Midbrain (tissue), 1 donor: ENCODE measurements around the gene LYPLAL1.
"Not testable (repeated sequence)": the region's sequence is repeated elsewhere in the genome, so short reads cannot be mapped to it uniquely, and the experiment has no call there.

Experiments
- DNase-seq: peaks from one replicate; lab custom pipeline; 2025; lab: John Stamatoyannopoulos, UW

The LYPLAL1 gene

DNA sequence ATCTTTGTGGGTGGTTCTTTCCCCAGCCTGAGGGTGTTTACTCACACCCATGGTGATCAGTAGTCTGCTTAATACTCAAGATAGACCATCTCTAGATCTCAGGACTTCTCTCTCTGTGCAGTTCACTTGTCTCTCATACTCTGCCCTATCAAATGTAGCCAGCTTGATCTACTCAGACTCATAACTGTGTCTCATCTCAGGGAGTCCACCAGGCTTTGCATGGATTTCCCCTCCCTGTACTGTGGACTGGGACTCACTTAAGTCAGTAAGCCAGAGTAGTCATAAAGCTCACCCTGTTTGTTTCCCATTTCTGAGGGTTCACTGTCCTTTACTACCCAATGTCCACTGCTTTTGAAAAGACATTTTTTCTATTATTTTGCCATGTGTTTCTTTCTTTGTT is 41.8 kb downstream of the LYPLAL1 start:
- no peak for DNase-seq

- no peak for DNase-seq
These were observed 47.3 kb downstream of the LYPLAL1 start for GRCh38 chr1:219220945-219221344.

DNA sequence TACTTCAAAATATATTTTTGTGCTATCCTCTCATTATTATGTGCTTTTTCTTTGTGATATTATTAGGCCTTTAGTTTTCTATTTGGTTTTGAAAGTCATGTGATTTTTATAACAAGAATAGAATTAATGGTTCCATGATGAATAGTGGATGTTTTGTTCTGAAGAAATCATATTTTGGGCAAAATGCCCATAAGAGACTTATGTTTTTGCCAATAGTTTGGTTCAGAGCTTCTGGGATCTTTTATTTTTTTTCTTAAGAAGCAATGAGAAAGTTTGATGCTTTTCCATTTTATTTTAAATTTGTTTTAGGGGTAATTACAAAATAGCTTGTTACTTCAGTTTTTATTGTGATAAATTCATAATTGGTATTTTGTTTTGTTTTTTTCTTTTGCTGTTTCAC is 49.8 kb downstream of the LYPLAL1 start:
- no peak for DNase-seq

GRCh38 chr1:219226196-219226595 is 52.5 kb downstream of the LYPLAL1 start:
- DNase-seq, result no peak

GRCh38 chr1:219227360-219228057 is 53.8 kb downstream of the LYPLAL1 start:
- no peak for DNase-seq

GRCh38 chr1:219228058-219228419 is 54.4 kb downstream of the LYPLAL1 start:
- DNase-seq, result no peak

DNA sequence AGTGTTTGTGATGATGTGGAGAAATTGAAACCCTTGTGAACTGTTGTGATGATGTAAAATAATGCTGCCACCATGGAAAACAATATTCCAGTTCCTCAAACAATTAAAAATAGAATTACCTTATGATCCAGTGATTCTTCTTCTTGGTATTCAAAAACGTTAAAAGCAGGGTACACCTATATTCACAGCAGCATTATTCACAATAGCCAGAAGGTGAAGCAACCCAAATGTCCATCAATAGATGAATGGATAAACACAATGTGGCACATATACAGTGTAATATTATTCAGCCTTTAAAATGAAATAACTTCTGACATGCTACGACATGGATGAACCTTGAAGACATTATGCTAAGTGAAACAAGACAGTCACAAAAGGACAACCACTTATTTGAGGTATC is 59.2 kb downstream of the LYPLAL1 start:
- no peak for DNase-seq

- DNase-seq, result no peak
These were observed 62.3 kb downstream of the LYPLAL1 start for GRCh38 chr1:219235903-219236481.

DNA sequence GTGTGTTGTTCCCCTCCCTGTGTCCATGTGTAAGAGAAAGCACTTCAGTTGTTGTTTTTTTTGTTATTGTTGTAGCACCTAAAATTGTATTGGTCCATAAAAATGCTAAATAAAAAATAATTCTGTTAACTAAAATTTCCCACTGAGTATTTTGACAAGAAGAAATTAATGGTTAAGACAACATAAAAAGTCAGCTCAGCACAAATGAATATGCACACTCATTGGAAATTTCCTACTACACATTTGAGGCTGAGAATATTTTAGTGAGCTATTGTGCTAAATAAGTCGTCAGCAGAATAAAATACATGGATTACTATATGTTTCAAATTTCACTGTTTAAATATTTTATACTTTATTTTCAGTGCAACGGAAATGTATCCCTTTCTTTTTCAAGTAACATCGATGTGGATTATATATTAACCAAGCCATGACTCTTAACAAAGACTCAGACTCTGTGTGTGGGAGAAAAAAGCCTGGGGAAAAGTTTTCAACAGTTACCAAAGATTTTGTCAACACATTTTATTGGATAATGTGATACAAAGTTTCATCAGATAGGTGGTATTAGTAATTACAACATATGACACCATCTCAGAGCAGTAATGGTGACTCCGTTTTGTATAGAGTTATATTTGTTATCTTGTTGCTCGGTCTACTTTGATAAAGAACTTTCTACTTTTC is 63.4 kb downstream of the LYPLAL1 start:
- no peak for DNase-seq

DNA sequence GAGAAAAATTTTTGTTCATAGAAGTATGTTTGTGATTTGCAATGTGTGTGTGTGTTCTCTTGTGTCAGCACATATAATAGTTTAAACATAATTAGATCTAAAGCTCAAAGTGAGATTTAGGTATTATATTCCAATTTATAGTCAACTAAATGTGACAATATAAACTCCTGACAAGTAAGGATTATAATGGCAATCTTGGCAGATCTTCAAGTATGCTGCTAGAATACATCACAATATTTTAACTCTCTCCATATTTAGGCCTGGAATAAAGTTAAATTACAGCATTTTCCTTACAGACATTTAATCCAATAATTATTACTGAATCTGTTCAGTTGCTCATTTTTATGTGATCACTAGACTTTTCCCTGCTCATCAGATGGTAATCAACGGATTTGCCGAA is 65.8 kb downstream of the LYPLAL1 start:
- no peak for DNase-seq

DNA sequence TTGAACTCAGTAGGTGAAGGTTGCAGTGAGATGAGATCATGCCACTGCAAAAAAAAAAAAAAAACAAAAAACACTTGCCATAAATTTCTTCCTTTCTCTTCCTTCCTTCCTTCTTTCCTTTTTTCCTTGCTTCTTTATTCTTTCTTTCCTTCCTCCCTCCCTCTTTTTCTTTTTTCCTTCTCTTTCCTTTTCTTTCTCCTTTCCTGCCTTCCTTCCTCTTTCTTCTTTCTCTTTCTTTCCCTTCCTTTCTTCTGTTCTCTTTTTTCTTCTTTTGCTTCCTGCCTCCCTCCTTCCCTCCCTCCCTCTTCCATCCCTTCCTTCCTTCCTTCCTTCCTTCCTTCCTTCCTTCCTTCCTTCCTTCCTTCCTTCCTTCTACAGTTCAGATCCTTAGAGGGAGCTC is 71.2 kb downstream of the LYPLAL1 start:
- DNase-seq, result no peak

GRCh38 chr1:219247441-219247840 is 73.8 kb downstream of the LYPLAL1 start:
- DNase-seq, result no peak

DNA sequence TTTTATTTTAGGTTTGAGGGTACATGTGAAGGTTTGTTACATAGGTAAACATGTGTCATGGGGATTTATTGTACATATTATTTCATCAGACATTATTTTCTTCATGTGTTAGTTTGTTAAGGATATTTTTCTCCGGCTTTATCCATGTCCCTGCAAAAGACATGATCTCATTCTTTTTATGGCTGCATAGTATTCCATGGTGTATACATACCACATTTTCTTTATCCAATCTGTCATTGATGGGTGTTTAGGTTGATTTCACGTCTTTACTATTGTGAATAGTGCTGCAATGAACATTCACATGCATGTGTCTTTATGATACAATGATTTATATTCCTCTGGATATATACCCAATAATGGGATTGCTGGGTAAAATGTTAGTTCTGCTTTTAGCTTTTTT is 76.8 kb downstream of the LYPLAL1 start:
- DNase-seq, result not testable (repeated sequence)

- DNase-seq, result no peak
These were observed 84.1 kb downstream of the LYPLAL1 start for GRCh38 chr1:219257751-219258150.

GRCh38 chr1:219261454-219261853 is 87.8 kb downstream of the LYPLAL1 start:
- no peak for DNase-seq
